Testis (tissue), 3 donors: ENCODE measurements around the gene RNF225. TPM values are rescaled to one million over a fixed set of nuclear protein-coding genes. Genes with fewer than 3 reads are reported as not detected.
A peak's percentile ranks its signal among the peaks of the same experiment; 100 is the strongest.

Source experiments
- DNase-seq: peaks from one replicate; pipeline ENCODE4 v3.0.0-alpha.2; 2019
- H3K27ac ChIP-seq, 2 donors: fragments of 200-600 bp; sonication (generic); one replicate each; pipeline ENCODE4 v1.5.1; 2019
- H3K27me3 ChIP-seq: fragments of 200-600 bp; sonication (generic); one replicate; pipeline ENCODE4 v1.5.1; 2019
- H3K36me3 ChIP-seq: fragments of 200-600 bp; sonication (generic); one replicate; pipeline ENCODE4 v1.5.1; 2017; ENCODE audit warnings: low read depth; ENCODE audit errors: missing control alignments
- H3K4me1 ChIP-seq: fragments of 200-600 bp; sonication (generic); one replicate; pipeline ENCODE4 v1.5.1; 2019
- H3K4me3 ChIP-seq, 2 donors: fragments of 200-600 bp; sonication (generic); one replicate each; pipeline ENCODE4 v1.5.1; 2017 to 2019
- H3K9me3 ChIP-seq: fragments of 200-600 bp; sonication (generic); one replicate; pipeline ENCODE4 v1.5.1; 2017
- POLR2A ChIP-seq: fragments of 450-650 bp; IDR thresholded peaks from one replicate; pipeline ENCODE4 v1.6.1; 2017; ENCODE audit warnings: antibody characterized with exemption, mild to moderate bottlenecking, moderate library complexity
- WGBS, 2 donors: methylation state at CpG; one replicate each; pipeline ENCODE4 v1.1.5; 2018; 5-methylcytosine and 5-hydroxymethylcytosine counted together
- intact Hi-C: fragments of 100-400 bp; cut with DNase I; formaldehyde crosslinking; loops from one replicate; pipeline ENCODE4 v1.15.1; 2023; ENCODE audit warnings: low total_unique reads
- polyA plus RNA-seq: library from polyadenylated mRNA; stranded (reverse); fragments of 350-450 nt; fragmentation: Illumina TruSeq; extraction: RNeasy Lipid Tissue Mini Kit (QIAGEN cat#74804); gene quantifications from one replicate; pipeline ENCODE4 v1.2.3, GENCODE V29; 2014; ENCODE audit warnings: low read depth, low replicate concordance; ENCODE audit not compliant: insufficient read depth
- total RNA-seq, 2 donors: library from RNA; depleted of rRNA; stranded (reverse); fragments of >200 nt; gene quantifications; one replicate each; pipeline ENCODE4 v1.2.3, GENCODE V29; 2016
- TF ChIP-seq, protein P1 (sequence below), 3 experiments: fragments of 450-650 bp in 2 of 3; fragments of 200-600 bp in 1 of 3; sonication (generic) in 1 of 3; IDR thresholded peaks; one replicate each; pipeline ENCODE4 v1.5.1; 2016 to 2019; ENCODE audit warnings: antibody characterized with exemption in 3 of 3, mild to moderate bottlenecking in 2 of 3, moderate library complexity in 1 of 3

Gene RNF225
- total and polyA plus RNA-seq, 3 donors from 2014 or later = not detected

GRCh38 chr19:58428617-58429016, 33.2 kb downstream of the RNF225 start:
- H3K27me3 ChIP-seq = no peaks in the 10 kb centered on the region
- no peaks in the 10 kb centered on the region for H3K36me3 ChIP-seq
- H3K4me3 ChIP-seq = no peak overlapping the region
- 58 to 94% methylated on average over 1 of the region's 1 CpG for WGBS, 2 donors
- H3K9me3 ChIP-seq = peaks cover 3% of the 10 kb centered on the region
- no peaks in the 10 kb centered on the region for H3K4me1 ChIP-seq
- TF ChIP-seq POLR2A = no peak
- TF ChIP-seq, protein P1, sequence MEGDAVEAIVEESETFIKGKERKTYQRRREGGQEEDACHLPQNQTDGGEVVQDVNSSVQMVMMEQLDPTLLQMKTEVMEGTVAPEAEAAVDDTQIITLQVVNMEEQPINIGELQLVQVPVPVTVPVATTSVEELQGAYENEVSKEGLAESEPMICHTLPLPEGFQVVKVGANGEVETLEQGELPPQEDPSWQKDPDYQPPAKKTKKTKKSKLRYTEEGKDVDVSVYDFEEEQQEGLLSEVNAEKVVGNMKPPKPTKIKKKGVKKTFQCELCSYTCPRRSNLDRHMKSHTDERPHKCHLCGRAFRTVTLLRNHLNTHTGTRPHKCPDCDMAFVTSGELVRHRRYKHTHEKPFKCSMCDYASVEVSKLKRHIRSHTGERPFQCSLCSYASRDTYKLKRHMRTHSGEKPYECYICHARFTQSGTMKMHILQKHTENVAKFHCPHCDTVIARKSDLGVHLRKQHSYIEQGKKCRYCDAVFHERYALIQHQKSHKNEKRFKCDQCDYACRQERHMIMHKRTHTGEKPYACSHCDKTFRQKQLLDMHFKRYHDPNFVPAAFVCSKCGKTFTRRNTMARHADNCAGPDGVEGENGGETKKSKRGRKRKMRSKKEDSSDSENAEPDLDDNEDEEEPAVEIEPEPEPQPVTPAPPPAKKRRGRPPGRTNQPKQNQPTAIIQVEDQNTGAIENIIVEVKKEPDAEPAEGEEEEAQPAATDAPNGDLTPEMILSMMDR (IDR thresholded peaks at IDR 0.05) = no peak
- DNase-seq = no peak
- intact Hi-C loops = no loop called here
- no peak overlapping the region for H3K27ac ChIP-seq

DNA sequence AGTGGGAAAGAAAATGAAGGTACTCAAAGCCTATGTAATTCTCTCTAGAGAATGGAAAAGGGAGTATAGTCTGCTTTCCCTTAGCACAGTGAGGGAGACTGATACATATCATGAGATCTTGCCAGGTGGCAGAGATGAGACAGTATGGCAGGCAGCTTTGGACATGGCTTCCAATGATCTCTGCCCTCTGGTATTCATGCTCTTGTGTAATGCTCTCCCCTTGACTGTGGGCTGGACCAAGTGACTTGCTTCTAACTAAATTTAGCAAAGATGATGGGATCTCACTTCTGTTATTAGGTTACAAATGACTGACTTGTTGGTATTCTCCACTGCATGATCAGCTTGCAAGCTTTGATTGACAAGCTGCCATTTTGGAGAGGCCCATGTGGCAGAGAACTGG, 34.3 kb downstream of the RNF225 start:
- peaks cover 3% of the 10 kb centered on the region for H3K9me3 ChIP-seq
- no peak overlapping the region for H3K4me3 ChIP-seq
- DNase-seq = no peak
- H3K27ac ChIP-seq = no peak overlapping the region
- no peaks in the 10 kb centered on the region for H3K36me3 ChIP-seq
- H3K4me1 ChIP-seq = no peaks in the 10 kb centered on the region
- no peaks in the 10 kb centered on the region for H3K27me3 ChIP-seq
- TF ChIP-seq POLR2A = no peak
- TF ChIP-seq, protein P1 (IDR thresholded peaks at IDR 0.05) = no peak
- intact Hi-C loops = no loop called here

DNA sequence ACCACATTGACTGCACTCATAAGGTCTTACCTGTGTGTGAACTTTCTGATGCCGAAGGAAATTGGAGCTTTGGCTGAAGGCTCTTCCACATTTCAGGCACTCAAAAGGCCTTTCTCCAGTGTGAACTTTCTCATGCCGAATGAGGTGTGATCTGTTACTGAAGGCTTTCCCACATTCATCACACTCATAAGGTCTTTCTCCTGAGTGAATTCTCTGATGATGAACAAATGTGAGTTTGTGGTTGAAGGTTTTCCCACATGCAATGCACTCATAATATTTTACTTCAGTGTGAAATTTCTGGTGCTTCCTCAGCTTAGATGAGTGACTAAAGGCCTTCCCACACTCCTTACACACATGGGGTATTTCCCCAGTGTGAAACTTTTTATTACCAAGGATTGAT, 38.8 kb downstream of the RNF225 start:
- DNase-seq = no peak
- intact Hi-C loops = no loop called here
- Histone ChIP-seq H3K36me3 (no peaks in the 10 kb centered on the region), H3K9me3 (peaks cover 3% of the 10 kb centered on the region), H3K4me3 (no peak overlapping the region), H3K27ac (no peak overlapping the region), H3K27me3 (no peaks in the 10 kb centered on the region), H3K4me1 (peaks cover 3% of the 10 kb centered on the region)
- no peak for TF ChIP-seq POLR2A
- TF ChIP-seq, protein P1 (IDR thresholded peaks at IDR 0.05) = no peak
- 87 to 100% methylated on average over 2 of the region's 2 CpGs for WGBS, 2 donors

GRCh38 chr19:58439576-58440554, 44.4 kb downstream of the RNF225 start, which contains the start of gene ZNF132:
TSS of gene ZNF132 (minus strand) at chr19:58440153. CDS start at chr19:58439821, 332 bp downstream.
- peak; percentile 100 for DNase-seq
- peaks cover 7% of the 10 kb centered on the region for H3K4me1 ChIP-seq
- H3K36me3 ChIP-seq = no peaks in the 10 kb centered on the region
- H3K9me3 ChIP-seq = no peaks in the 10 kb centered on the region
- 7 to 8% methylated on average over 13 to 54 of the region's 59 CpGs for WGBS, 2 donors
- TF ChIP-seq POLR2A = no peak
- TF ChIP-seq, protein P1 (IDR thresholded peaks at IDR 0.05) = no peak
- intact Hi-C loops = no loop called here
- H3K27me3 ChIP-seq = no peaks in the 10 kb centered on the region
- peak within 1 kb of the TSS; percentile 53 to 87 for H3K27ac ChIP-seq
- H3K4me3 ChIP-seq = peak within 1 kb of the TSS; percentile 72 to 82
